Stimulated activated CD8-positive, alpha-beta memory T cell treated with anti-CD3 and anti-CD28 coated beads, Interleukin-7, amount 100 ng/mL, for 4 hours (primary cell): ENCODE results near the gene DGKB.

ENCODE experiments used
- DNase-seq, 2 donors: peaks; one replicate each; pipeline ENCODE4 v3.0.0-alpha.2; 2020; ENCODE audit warnings: low read depth in 2 of 2

Gene DGKB

DNA sequence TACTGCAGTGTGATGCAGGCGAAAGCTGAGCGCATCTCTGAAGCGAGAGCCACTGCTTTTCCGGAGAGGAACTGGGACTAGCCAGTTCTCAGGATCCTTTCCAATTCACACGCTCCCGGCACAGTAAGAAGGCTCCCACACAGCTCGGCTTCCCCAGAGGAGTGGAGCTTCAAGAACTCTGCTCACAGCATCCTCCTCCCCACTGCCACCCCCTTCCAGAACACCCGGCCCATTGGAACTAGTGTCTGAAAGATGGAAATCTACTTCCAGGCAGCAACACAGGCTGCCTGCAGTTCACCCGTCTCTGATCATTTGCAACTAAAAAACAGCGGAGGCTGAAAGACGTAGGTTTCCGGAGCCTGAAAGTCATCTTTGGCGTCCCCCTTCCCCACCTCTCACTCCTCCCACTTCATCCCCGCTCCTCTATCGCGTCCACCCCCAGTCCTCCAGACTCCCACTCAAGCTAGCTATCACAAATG is at the start of gene DGKB:
TSS of gene DGKB (minus strand) at position 163 of the 479 bp plus-strand sequence.
- no peak for DNase-seq

DNA sequence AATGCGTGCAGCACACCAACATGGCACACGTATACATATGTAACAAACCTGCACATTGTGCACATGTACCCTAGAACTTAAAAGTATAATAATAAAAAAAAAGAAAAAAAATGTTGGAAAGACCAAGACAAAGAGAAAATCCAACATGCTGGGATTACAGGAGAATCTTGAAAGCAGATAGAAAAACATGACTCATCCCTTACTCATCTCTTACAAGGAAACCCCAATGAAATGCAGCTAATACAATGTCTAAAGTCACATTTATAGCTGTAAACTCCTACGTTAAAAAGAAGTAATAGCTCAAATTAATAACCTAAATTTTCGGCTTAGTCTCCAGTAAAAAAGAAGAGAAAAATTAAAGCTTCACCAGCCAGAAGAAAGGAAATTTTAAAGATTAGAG is 47.5 kb upstream of the DGKB start:
- no peak for DNase-seq

GRCh38 chr7:14938181-14938580 is 35.6 kb upstream of the DGKB start:
- DNase-seq = no peak

DNA sequence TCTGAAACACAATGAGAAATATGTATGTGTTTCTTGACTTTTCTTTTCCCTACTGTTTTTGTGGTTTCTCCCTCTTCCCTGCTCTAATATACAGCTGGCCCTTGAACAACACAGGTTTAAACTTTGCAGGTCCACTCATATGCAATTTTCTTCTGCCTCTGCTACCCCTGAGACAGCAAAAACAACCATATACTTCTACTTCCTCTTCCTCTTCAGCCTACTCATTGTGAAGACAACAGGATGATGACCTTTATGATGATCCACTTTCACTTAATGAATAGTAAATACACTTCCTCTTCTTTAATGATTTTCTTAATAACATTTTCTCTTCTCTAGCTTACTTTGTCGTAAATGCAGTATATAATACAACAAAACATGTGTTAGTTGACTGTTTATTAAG is 35.0 kb upstream of the DGKB start:
- no peak for DNase-seq

GRCh38 chr7:14936554-14936953 is 34.0 kb upstream of the DGKB start:
- DNase-seq = no peak

DNA sequence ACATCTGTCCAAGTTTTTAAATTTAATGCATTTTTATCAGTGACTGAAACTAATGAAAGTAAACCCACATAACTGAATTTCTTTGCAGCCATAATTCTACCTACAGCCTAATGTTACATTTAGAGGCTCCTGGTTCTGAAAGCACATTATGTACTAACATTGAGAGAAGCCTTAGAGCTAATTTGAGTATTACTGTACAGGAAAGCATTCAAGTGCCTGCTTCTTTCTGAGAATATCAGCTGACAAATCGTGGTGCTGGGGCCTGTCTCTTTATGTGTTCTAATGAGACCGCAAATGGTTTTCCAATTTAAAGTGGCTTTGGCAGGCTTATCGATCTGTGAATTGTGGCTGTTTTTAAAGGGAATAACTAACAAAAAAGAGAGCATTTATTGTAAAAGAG is 32.3 kb upstream of the DGKB start:
- no peak for DNase-seq

GRCh38 chr7:14931511-14932215 is 29.1 kb upstream of the DGKB start:
- DNase-seq = no peak

DNA sequence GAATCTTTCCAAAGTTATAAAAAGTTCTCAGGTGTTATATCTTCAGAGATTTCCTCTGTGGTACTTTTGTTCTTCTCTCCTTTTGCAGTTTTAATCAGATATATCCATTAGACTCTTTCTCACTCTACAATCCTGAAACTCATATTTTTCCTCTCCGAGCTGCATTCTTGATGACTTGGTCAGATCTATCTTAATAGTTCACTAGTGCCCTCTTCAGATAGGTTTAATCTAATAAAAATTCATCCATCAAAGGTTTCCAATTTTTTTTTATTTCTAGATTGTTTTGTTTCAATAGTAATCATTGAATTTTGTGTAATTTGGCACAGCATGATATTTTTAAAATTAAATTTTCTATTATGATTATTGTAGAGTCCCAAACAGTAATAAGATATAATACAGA is 21.8 kb upstream of the DGKB start:
- no peak for DNase-seq

DNA sequence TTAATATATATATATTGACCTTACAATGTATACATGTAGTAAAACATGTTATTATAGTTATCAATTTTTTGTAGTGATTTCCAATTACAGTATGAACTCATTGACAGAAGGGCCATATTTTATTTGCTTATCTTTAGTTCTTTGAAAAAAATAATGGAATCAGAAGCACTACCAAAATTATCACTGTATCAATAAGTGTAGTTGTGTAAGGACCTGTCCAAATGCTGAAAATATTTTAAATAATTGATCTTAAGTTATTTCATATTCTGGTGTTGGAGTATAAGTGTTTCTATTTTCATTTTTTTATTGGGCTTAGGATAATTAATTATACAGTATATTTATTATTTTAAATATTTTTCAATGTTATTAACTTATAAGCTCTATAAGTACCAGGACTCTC is 8.5 kb upstream of the DGKB start:
- no peak for DNase-seq

DNA sequence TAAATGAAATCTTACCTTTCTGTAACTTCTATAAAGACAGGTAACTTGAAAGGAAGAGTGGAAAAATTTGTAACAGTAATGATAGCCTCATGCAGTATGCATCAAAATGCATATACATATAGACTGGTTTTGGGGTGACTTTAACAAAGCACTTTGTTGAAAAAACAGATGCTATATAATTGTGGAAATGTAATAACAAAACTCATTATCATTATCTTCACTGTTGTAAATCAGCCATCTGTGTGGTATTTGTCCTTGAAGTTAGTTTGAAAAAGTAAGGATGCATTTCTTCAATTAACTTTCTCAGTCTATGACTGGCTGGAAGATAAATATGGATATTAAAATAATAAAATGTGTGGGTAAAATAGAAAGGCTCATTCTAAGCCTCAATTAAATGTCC is 6.1 kb upstream of the DGKB start:
- no peak for DNase-seq

- DNase-seq = no peak
These were observed 3.2 kb upstream of the DGKB start for GRCh38 chr7:14905764-14906163.

- DNase-seq = no peak
These were observed 2.5 kb downstream of the DGKB start for GRCh38 chr7:14900051-14900450.

DNA sequence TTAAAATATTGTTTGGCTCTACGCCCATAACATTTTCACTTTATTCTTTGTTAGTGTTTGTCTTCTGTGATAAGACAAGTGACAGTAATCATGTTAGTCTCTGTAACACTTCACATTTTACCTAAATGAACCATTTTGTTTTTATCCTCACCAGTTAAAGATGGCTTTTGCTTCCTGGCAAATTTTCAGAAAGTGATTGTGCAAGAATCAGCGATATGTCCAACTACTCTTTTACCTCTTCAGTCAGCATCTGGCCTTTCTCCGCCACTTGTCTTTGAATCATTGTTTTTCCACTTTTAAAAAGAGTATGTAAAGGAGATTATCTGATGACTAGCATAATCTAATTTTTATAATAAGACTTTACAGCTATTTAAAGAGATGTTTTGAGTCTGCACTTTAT is 3.5 kb downstream of the DGKB start:
- DNase-seq = no peak

DNA sequence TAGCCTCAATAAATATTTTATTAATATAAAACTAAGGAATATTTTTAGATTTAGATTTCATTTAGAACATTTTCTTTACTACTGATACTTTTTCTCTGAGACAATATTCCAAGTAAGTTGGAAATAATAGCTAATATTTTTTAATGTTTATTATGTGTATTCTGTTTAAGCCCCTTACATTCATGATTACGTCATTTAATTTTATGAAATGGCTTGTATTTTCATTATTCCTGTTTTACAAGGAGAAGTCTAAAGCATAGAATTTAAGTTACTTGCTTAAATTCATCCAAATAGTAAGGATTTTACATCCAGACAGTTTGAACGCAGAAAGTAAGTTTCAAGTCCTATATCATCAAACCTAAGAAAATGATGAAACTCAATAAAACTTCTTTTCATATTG is 6.1 kb downstream of the DGKB start:
- no peak for DNase-seq

DNA sequence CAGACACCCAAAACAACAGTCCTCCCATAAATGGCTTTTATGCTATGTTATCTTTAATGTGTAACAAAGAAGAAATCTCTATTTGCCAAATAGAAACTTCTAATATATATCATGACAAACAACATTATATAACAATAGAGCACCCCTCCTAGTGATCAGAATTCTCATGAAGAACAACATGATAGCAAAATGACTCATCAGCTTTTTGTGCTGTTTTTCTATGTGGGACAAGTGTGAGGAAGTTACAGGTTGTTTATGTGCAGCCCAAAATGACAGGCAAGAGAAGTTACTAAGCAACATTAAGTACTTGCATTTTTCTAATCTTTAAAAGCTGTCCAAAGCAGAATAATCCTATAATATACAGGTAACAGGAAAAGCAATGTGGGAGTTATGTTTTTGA is 7.7 kb downstream of the DGKB start:
- no peak for DNase-seq

DNA sequence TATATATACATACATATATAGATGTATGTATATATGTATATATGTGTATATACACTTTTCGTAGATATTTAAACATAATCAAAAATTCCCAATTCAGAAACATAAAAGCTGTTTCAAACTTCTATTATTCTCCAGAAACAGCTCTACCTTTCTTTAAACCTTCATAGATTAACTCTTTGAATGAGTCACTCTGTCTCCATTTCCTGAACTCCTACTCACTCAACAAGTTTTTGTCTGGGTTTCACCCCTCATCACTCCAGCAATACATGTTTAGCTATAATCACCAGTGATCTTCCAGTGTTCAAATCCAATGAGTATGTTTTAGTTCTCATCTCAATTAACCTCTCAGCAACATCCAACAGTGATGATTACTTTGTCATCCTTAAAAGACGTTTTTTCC is 9.6 kb downstream of the DGKB start:
- DNase-seq = no peak

DNA sequence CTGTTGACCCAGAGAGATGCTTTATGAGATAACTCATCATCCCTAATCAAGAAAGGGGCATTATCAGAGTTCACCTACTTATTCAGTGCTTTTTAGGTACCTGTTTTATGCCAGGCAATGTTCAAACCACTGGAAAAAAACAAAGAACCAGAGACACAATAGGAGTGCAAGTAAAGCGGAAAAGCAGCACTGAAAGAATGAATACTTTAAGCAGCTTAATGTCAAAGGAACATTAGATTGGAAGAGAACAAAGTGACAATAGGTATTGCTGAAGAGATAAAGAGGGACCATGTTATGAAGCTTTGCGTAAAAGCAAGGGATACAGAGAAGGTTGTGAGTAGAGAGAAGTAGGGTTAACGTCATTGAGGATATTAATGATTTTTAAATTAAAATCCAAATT is 11.3 kb downstream of the DGKB start:
- no peak for DNase-seq

GRCh38 chr7:14888962-14889361 is 13.6 kb downstream of the DGKB start:
- no peak for DNase-seq

GRCh38 chr7:14886533-14886932 is 16.0 kb downstream of the DGKB start:
- no peak for DNase-seq

DNA sequence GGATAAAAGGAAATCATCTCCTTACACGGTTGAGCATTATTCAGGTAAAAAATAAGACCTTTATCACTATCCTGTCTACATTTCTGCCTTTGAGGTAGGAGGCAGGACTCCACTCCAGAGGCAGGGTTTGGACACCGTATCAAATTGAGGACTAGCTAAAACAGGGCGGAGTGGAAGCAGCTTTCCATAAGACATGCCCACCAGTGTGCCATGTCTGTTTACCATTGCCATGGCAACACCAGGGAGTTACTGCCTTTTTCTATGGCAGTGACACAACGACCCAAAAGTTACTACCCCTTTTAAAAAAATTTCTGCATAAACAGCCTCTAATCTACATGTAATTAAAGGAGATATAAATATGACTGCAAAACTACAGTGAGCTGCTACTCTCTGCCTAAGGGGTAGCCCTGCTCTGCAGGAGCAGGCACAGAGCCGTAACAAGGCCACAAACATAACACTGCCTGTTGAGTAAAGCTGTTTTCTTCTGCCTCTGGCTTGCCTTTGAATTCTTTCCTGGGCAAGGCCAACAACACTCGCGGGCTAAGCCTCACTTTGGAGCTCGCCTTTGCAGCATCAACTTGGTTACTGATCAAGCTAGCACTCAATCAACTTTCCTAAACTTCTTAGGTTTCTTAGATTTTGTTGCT is 26.5 kb downstream of the DGKB start:
- no peak for DNase-seq

- no peak for DNase-seq
These were observed 30.7 kb downstream of the DGKB start for GRCh38 chr7:14871880-14872279.

DNA sequence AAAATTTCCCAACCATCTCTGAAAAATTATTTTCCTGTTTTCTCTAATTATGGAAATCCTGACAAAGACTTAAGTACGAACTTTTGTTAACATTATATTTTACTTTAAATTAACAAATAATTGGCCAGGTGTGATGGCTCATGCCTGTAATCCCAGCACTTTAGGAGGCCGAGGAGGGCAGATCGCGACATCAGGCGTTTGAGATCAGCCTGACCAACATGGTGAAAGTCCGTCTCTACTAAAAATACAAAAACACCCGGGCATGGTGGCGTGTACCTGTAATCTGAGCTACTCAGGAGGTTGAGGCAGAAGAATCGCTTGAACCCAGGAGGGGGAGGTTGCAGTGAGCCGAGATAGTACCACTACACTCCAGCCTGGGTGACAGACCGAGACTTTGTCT is 32.2 kb downstream of the DGKB start:
- no peak for DNase-seq

DNA sequence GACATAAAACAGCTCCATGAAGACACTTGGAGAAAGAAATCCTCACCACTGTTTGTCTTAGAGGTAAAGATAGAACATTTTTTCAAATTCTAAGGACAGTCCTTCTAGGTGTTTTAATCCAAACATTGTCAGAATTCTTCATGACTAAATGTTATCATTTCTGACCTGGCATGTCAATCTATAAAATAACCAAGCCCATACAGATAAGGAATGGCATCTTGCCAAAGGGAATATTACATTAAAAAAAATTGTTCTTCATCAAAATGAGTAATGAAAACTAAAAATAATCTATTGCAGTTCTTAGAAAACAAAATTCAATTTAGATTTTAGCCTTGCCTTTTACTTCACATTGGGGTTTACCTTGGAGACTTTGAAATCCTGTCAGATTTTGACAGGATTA is 33.6 kb downstream of the DGKB start:
- no peak for DNase-seq

DNA sequence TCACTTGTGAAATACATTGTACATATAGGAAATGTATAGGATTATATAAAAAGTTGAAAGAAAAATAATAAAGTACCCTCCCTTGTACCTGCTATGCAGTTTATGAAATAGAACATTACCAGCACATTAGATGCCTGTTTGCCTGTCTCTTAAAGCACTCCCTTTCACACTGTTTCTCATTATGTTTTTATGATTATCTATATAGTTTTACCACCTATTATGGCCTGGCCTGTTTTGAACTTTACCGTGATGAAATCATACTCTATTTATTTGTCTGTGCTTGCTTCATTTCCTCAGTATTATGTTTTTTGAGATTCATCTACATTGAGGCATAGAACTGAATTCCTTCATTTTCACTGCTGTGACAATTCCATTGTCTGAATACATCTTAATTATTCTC is 41.1 kb downstream of the DGKB start:
- no peak for DNase-seq
